ENCODE results near the gene SNX25.

- TF ChIP-seq CTCF (IDR thresholded peaks at IDR 0.05; ENCODE audit: low read depth, low read length, poor library complexity, severe bottlenecking) (no peak), EZH2phosphoT487 (IDR thresholded peaks at IDR 0.05; ENCODE audit: borderline replicate concordance, low read length) (no peak)
These were observed 174.7 kb downstream of the SNX25 start for GRCh38 chr4:185384061-185384460.
